K562 (cell line): ENCODE measurements around the gene FHIT. TPM values are rescaled to one million over a fixed set of nuclear protein-coding genes. Genes with fewer than 3 reads are reported as not detected.

Source experiments
- ATAC-seq: fragments of 200-7000 bp; cut with Tn5 transposase; 3 replicates; pipeline ENCODE4 v1.9.1; 2020; ENCODE audit warnings: moderate library complexity
- BruUV-seq: library from RNA; stranded (reverse); fragments of 400-500 nt; replicated peaks from 2 replicates; lab custom pipeline; 2021; lab: Mats Ljungman, UMichigan
- CTCF ChIA-PET: fragments of 300-600 bp; formaldehyde crosslinking; extraction: SDS; loops from one replicate; lab custom pipeline; 2021; ENCODE audit warnings: low intra/inter-chr PET ratio; lab: Yijun Ruan, JAX
- POLR2A ChIA-PET: fragments of 300-600, 350-650 bp; sonication (Branson Sonifier 250); formaldehyde crosslinking; extraction: SDS; loops from one replicate; lab custom pipeline; 2021; ENCODE audit warnings: antibody characterized with exemption, inconsistent platforms; lab: Yijun Ruan, JAX
- DNase-seq, 4 experiments: peaks; one replicate each; pipeline versions ENCODE4 v3.0.0 to v3.0.0-alpha.2; 2011 to 2018; ENCODE audit warnings: low spot score in 3 of 4, mixed read lengths in 3 of 4; ENCODE audit errors: extremely low read depth in 1 of 4
- FAIRE-seq: peaks from 2 replicates; lab custom pipeline; 2011; peaks lifted over from hg19 to GRCh38; lab: Jason Lieb, UNC
- H2AFZ ChIP-seq: 2 replicates; pipeline ENCODE4 v1.6.0; 2011; ENCODE audit warnings: low read depth, low read length, control low read depth, inconsistent platforms
- H3K27ac ChIP-seq: fragments of 200-600 bp; 3 replicates; pipeline ENCODE4 v1.8.0; 2011; ENCODE audit warnings: low read depth, mild to moderate bottlenecking, control low read depth, inconsistent platforms, low read length, moderate library complexity, mixed read lengths; ENCODE audit errors: extremely low read depth
- H3K27me3 ChIP-seq, 2 experiments: fragments of 300-600 bp in 1 of 2; 2 replicates in 1 of 2; 3 replicates in 1 of 2; pipeline versions ENCODE4 v1.6.0 to v1.8.0; 2011; ENCODE audit warnings: inconsistent platforms in 2 of 2, low read length in 2 of 2, mild to moderate bottlenecking in 1 of 2, mixed read lengths in 1 of 2, moderate library complexity in 1 of 2; ENCODE audit not compliant: control insufficient read depth in 2 of 2, insufficient read depth in 2 of 2
- H3K36me3 ChIP-seq: fragments of 300-600 bp; 3 replicates; pipeline ENCODE4 v1.8.0; 2011; ENCODE audit warnings: mild to moderate bottlenecking, low read length, inconsistent platforms; ENCODE audit not compliant: control insufficient read depth, insufficient read depth
- H3K4me1 ChIP-seq, 2 experiments: fragments of 200-600 bp in 1 of 2; replicated peaks in 1 of 2; 2 replicates in 1 of 2; 3 replicates in 1 of 2; pipeline versions ENCODE4 v1.5.1 to v1.8.0; 2011; ENCODE audit warnings: inconsistent platforms in 2 of 2, low read length in 2 of 2, mild to moderate bottlenecking in 1 of 2, mixed read lengths in 1 of 2, moderate library complexity in 1 of 2; ENCODE audit not compliant: control insufficient read depth in 2 of 2, insufficient read depth in 2 of 2
- H3K4me2 ChIP-seq: 2 replicates; pipeline ENCODE4 v1.6.1; 2011; ENCODE audit warnings: low read length, control low read depth, inconsistent platforms, mixed read lengths; ENCODE audit not compliant: insufficient read depth
- H3K4me3 ChIP-seq: fragments of 200-600 bp; sonication (generic), shearing (Covaris generic); 2 replicates; pipeline ENCODE4 v1.5.1; 2016; ENCODE audit warnings: control low read depth, inconsistent platforms
- H3K79me2 ChIP-seq: fragments of 200-600 bp; 3 replicates; pipeline ENCODE4 v1.8.0; 2011; ENCODE audit warnings: low read length, inconsistent platforms; ENCODE audit not compliant: control insufficient read depth, insufficient read depth
- H3K9ac ChIP-seq, 2 experiments: 2 replicates each; pipeline versions ENCODE4 v1.6.0 to v1.6.1; 2011; ENCODE audit warnings: low read depth in 2 of 2, low read length in 2 of 2, control low read depth in 1 of 2, inconsistent platforms in 1 of 2, mild to moderate bottlenecking in 1 of 2, mixed read lengths in 1 of 2; ENCODE audit not compliant: insufficient read depth in 1 of 2
- H3K9me1 ChIP-seq: one replicate; pipeline ENCODE4 v1.6.0; 2011; ENCODE audit warnings: inconsistent platforms, mild to moderate bottlenecking, low read length, moderate library complexity; ENCODE audit not compliant: control insufficient read depth, insufficient read depth
- H3K9me3 ChIP-seq: replicated peaks from 2 replicates; pipeline ENCODE4 v1.5.1; 2011; ENCODE audit warnings: low read depth, low read length, inconsistent platforms; ENCODE audit not compliant: control insufficient read depth, insufficient read depth
- H4K20me1 ChIP-seq: replicated peaks from 2 replicates; pipeline ENCODE4 v1.6.1; 2011; ENCODE audit warnings: low read length, inconsistent platforms, mixed read lengths; ENCODE audit not compliant: control insufficient read depth, insufficient read depth
- CBX8 ChIP-seq: fragments of 200-600 bp; sonication (generic); IDR thresholded peaks from 2 replicates; pipeline ENCODE4 v1.6.1; 2012; ENCODE audit warnings: borderline replicate concordance, mixed run types, low read depth, mild to moderate bottlenecking, moderate library complexity, mixed read lengths, low read length, control low read depth, inconsistent platforms; ENCODE audit not compliant: poor library complexity, severe bottlenecking; ENCODE audit errors: extremely low read depth
- ILF3 ChIP-seq: fragments of 450-650 bp; IDR thresholded peaks from 2 replicates; pipeline ENCODE4 v1.6.1; 2018; ENCODE audit warnings: antibody characterized with exemption, mild to moderate bottlenecking, moderate library complexity, borderline replicate concordance
- RFX5 ChIP-seq: IDR thresholded peaks from 2 replicates; pipeline ENCODE4 v1.6.1; 2011; ENCODE audit warnings: low read depth, mild to moderate bottlenecking, improper control_type of control experiment, low read length
- RUNX1 ChIP-seq: sonication (generic); IDR thresholded peaks from 2 replicates; pipeline ENCODE4 v1.6.1; 2016; ENCODE audit warnings: antibody characterized with exemption, low read depth
- SMAD3 ChIP-seq: fragments of 450-650 bp; formaldehyde crosslinking; conservative IDR thresholded peaks from 2 replicates; pipeline ENCODE4 v1.4.0; 2020; ENCODE audit warnings: mild to moderate bottlenecking
- TRIM28 ChIP-seq: fragments of 450-650 bp; IDR thresholded peaks from 2 replicates; pipeline ENCODE4 v1.6.1; 2017
- ZNF239 ChIP-seq: fragments of 250-450 bp; sonication (Bioruptor Pico); IDR thresholded peaks from 2 replicates; pipeline ENCODE4 v1.4.0; 2020; ENCODE audit warnings: mild to moderate bottlenecking
- WGBS: fragments of 100-300 bp; shearing (Covaris generic); methylation state at CpG from one replicate; pipeline ENCODE4 v1.1.6; 2016; ENCODE audit warnings: low coverage, mixed read lengths; ENCODE audit not compliant: insufficient coverage; ENCODE audit errors: missing lambda C conversion rate; 5-methylcytosine and 5-hydroxymethylcytosine counted together
- in situ Hi-C: fragments of 300-500 bp; cut with MboI; formaldehyde crosslinking; loops from 4 replicates; pipeline ENCODE4 v1.15.0; 2018; ENCODE audit warnings: inconsistent platforms, mixed read lengths
- intact Hi-C: fragments of 100-400 bp; cut with micrococcal nuclease; formaldehyde crosslinking; loops from 2 replicates; pipeline ENCODE4 v1.14.2; 2022
- polyA plus RNA-seq, 8 experiments: library from polyadenylated mRNA; depleted of rRNA in 4 of 8; stranded (reverse) in 5 of 8; unstranded in 3 of 8; fragments of >200 nt; fragmentation: Nextera tagmentation in 2 of 8; fragmentation: Illumina TruSeq in 1 of 8; extraction: Ambion mirVana in 2 of 8; extraction: Trizol in 1 of 8; gene quantifications; 2 replicates each; pipeline versions ENCODE4 v1.2.1 to v1.2.3, GENCODE V29; 2011 to 2014; ENCODE audit warnings: inconsistent platforms in 1 of 8, missing spikeins in 1 of 8
- total RNA-seq, 7 experiments: library from RNA; depleted of rRNA in 6 of 7; stranded (reverse); fragments of >200 nt in 6 of 7; fragmentation: Illumina TruSeq in 2 of 7; extraction: Trizol in 2 of 7; gene quantifications; 2 replicates each; pipeline versions ENCODE4 v1.2.1 to v1.2.3, GENCODE V29; 2011 to 2021; ENCODE audit warnings: low replicate concordance in 1 of 7
- TF ChIP-seq, protein P1 (sequence below): sonication (generic); formaldehyde crosslinking; IDR thresholded peaks from 2 replicates; pipeline ENCODE4 v1.8.0; 2022; ENCODE audit warnings: missing genetic modification reagents, mild to moderate bottlenecking, borderline replicate concordance

The FHIT gene
- total and polyA plus RNA-seq, 9 of the 15 experiments (the other 6 are each of a cell fraction or from before 2014, with no cell fraction given) = 1.7 to 9.1 (median 4.3) TPM

DNA sequence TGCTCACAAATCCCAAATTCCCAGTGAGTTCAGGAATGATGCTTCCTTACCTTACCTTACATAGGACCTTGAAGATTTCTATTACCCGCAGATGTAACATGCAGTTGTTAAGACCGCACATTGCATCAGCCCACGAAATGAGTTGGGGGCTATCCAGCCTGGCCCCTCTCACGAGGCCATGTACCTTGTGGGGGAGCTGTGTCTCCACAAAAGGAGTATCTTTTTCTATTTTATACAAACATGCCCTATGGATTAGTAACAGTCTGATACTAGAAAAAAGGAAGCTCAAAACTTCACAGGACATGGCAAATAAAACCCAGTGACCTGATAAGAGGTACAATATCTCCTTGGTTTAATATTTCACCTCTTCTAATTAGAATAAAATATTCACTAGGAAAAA, 1114.7 kb downstream of the FHIT start:
- intact Hi-C loops (no loop called here), in situ Hi-C loops (no loop called here)
- no peak overlapping the region for H3K27ac ChIP-seq
- H3K4me2 ChIP-seq = no peak overlapping the region
- no peaks in the 10 kb centered on the region for H3K9me1 ChIP-seq
- H3K9ac ChIP-seq = no peak overlapping the region
- no peak for DNase-seq
- CTCF ChIA-PET = no interaction called here
- H3K36me3 ChIP-seq = no peaks in the 10 kb centered on the region
- H4K20me1 ChIP-seq = no peaks in the 10 kb centered on the region
- H3K79me2 ChIP-seq = no peaks in the 10 kb centered on the region
- H3K27me3 ChIP-seq = no peaks in the 10 kb centered on the region
- 54% methylated on average over 4 of the region's 4 CpGs for WGBS
- FAIRE-seq = no peak
- no peak overlapping the region for H3K4me3 ChIP-seq
- H3K9me3 ChIP-seq = no peaks in the 10 kb centered on the region
- no peak for ATAC-seq
- BruUV-seq = no TSS peak
- no peak for TF ChIP-seq RFX5
- no peak for TF ChIP-seq ILF3
- no peak for TF ChIP-seq ZNF239 (CRISPR knock-in tag)
- no peak for TF ChIP-seq CBX8
- no peak for TF ChIP-seq TRIM28
- TF ChIP-seq RUNX1 = no peak
- no peak for TF ChIP-seq SMAD3 (CRISPR knock-in tag)
- TF ChIP-seq, protein P1, sequence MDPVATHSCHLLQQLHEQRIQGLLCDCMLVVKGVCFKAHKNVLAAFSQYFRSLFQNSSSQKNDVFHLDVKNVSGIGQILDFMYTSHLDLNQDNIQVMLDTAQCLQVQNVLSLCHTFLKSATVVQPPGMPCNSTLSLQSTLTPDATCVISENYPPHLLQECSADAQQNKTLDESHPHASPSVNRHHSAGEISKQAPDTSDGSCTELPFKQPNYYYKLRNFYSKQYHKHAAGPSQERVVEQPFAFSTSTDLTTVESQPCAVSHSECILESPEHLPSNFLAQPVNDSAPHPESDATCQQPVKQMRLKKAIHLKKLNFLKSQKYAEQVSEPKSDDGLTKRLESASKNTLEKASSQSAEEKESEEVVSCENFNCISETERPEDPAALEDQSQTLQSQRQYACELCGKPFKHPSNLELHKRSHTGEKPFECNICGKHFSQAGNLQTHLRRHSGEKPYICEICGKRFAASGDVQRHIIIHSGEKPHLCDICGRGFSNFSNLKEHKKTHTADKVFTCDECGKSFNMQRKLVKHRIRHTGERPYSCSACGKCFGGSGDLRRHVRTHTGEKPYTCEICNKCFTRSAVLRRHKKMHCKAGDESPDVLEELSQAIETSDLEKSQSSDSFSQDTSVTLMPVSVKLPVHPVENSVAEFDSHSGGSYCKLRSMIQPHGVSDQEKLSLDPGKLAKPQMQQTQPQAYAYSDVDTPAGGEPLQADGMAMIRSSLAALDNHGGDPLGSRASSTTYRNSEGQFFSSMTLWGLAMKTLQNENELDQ (CRISPR knock-in tag) = no peak
- TF ChIP-seq, all 486 proteins: peak for 0
- POLR2A ChIA-PET = no interaction called here
- Histone ChIP-seq H2AFZ (no peak overlapping the region), H3K4me1 (no peaks in the 10 kb centered on the region)
